Thyroid gland (tissue), 4 donors: Measurements from ENCODE around the gene ATG2A. TPM values are rescaled to one million over a fixed set of nuclear protein-coding genes. Genes with fewer than 3 reads are reported as not detected.

Source experiments
- DNase-seq, 2 donors: peaks; one replicate each; pipeline ENCODE4 v3.0.0-alpha.2; 2019
- H3K27ac ChIP-seq, 3 donors: fragments of 200-600 bp; sonication (generic); 1 replicate in 2 of 3; 2 replicates in 1 of 3; pipeline ENCODE4 v1.5.1; 2016 to 2019; ENCODE audit warnings: mild to moderate bottlenecking in 1 of 3, moderate library complexity in 1 of 3
- H3K27me3 ChIP-seq: fragments of 200-600 bp; sonication (generic); one replicate; pipeline ENCODE4 v1.5.1; 2019
- H3K36me3 ChIP-seq, 2 donors: fragments of 200-600 bp; sonication (generic); one replicate each; pipeline ENCODE4 v1.5.1; 2016 to 2019
- H3K4me1 ChIP-seq, 2 donors: fragments of 200-600 bp; sonication (generic); one replicate each; pipeline ENCODE4 v1.5.1; 2017 to 2019
- H3K4me3 ChIP-seq, 3 donors: fragments of 200-600 bp; sonication (generic); replicated peaks in 1 of 3; 1 replicate in 2 of 3; 2 replicates in 1 of 3; pipeline ENCODE4 v1.5.1; 2016; ENCODE audit warnings: mild to moderate bottlenecking in 1 of 3
- H3K9me3 ChIP-seq: fragments of 200-600 bp; sonication (generic); one replicate; pipeline ENCODE4 v1.5.1; 2017
- CTCF ChIP-seq, 6 experiments: fragments of 200-600 bp in 3 of 6; fragments of 450-650 bp in 3 of 6; sonication (generic) in 3 of 6; IDR thresholded peaks; one replicate each; pipeline ENCODE4 v1.5.1; 2016 to 2019; ENCODE audit warnings: antibody characterized with exemption in 6 of 6, mild to moderate bottlenecking in 2 of 6, inconsistent platforms in 1 of 6, moderate library complexity in 1 of 6
- POLR2A ChIP-seq, 2 donors: fragments of 450-650 bp; IDR thresholded peaks; one replicate each; pipeline ENCODE4 v1.6.1; 2017; ENCODE audit warnings: antibody characterized with exemption in 2 of 2, mild to moderate bottlenecking in 2 of 2, moderate library complexity in 1 of 2
- WGBS, 2 donors: methylation state at CpG; one replicate each; pipeline ENCODE4 v1.1.5; 2017; 5-methylcytosine and 5-hydroxymethylcytosine counted together
- intact Hi-C: fragments of 100-400 bp; cut with DNase I; formaldehyde crosslinking; loops from one replicate; pipeline ENCODE4 v1.15.1; 2023
- total RNA-seq, 4 donors: library from RNA; depleted of rRNA; stranded (reverse); fragments of >200 nt; gene quantifications; one replicate each; pipeline ENCODE4 v1.2.3, GENCODE V29; 2016

Gene ATG2A
- total RNA-seq, 4 donors from 2014 or later = 19.5 to 43.1 (median 36.7) TPM

GRCh38 chr11:64934682-64935358 is 17.8 kb upstream of the ATG2A start:
- intact Hi-C loops = loop anchor here (10.0 kb wide), 1 partner anchor 60 kb away; the partner anchor contains the start of gene BATF2
- Histone ChIP-seq H3K36me3 (peaks cover 34 to 44% of the 10 kb centered on the region in 2 donors), H3K4me1 (no peaks in the 10 kb centered on the region), H3K4me3 (no peak overlapping the region), H3K27me3 (no peaks in the 10 kb centered on the region), H3K27ac (no peak overlapping the region), H3K9me3 (no peaks in the 10 kb centered on the region)
- 81 to 86% methylated on average over 27 of the region's 27 CpGs for WGBS, 2 donors
- DNase-seq = no peak
- TF ChIP-seq CTCF (IDR thresholded peaks at IDR 0.05) = no peak
- no peak for TF ChIP-seq POLR2A (IDR thresholded peaks at IDR 0.05)

- Histone ChIP-seq H3K36me3 (peaks cover 36 to 51% of the 10 kb centered on the region in 2 donors), H3K9me3 (no peaks in the 10 kb centered on the region), H3K27ac (no peak overlapping the region), H3K27me3 (no peaks in the 10 kb centered on the region), H3K4me3 (no peak overlapping the region), H3K4me1 (no peaks in the 10 kb centered on the region)
- 94 to 96% methylated on average over 9 of the region's 10 CpGs for WGBS, 2 donors
- no peak for TF ChIP-seq CTCF (IDR thresholded peaks at IDR 0.05)
- TF ChIP-seq POLR2A (IDR thresholded peaks at IDR 0.05) = no peak
- DNase-seq = no peak
- intact Hi-C loops = loop anchor here (10.0 kb wide), 1 partner anchor 61 kb away; the partner anchor contains the start of gene BATF2
Measured at GRCh38 chr11:64933935-64934681, 17.1 kb upstream of the ATG2A start.

GRCh38 chr11:64933213-64933934 is 16.4 kb upstream of the ATG2A start:
- Histone ChIP-seq H3K36me3 (peaks cover 36 to 59% of the 10 kb centered on the region in 2 donors), H3K9me3 (no peaks in the 10 kb centered on the region), H3K27ac (no peak overlapping the region), H3K4me3 (no peak overlapping the region), H3K27me3 (no peaks in the 10 kb centered on the region), H3K4me1 (no peaks in the 10 kb centered on the region)
- WGBS, 2 donors = 84 to 86% methylated on average over 9 to 12 of the region's 12 CpGs
- DNase-seq = no peak
- intact Hi-C loops = loop anchor here (10.0 kb wide), 1 partner anchor 61 kb away; the partner anchor contains the start of gene BATF2
- no peak for TF ChIP-seq CTCF (IDR thresholded peaks at IDR 0.05)
- TF ChIP-seq POLR2A (IDR thresholded peaks at IDR 0.05) = no peak

- H3K27me3 ChIP-seq = no peaks in the 10 kb centered on the region
- no peak overlapping the region for H3K27ac ChIP-seq
- 91% methylated on average over 5 of the region's 5 CpGs for WGBS, 2 donors
- no peaks in the 10 kb centered on the region for H3K4me1 ChIP-seq
- no peak for DNase-seq
- intact Hi-C loops = loop anchor here (10.0 kb wide), 1 partner anchor 62 kb away; the partner anchor contains the start of gene BATF2
- H3K36me3 ChIP-seq = peaks cover 36 to 62% of the 10 kb centered on the region in 2 donors
- TF ChIP-seq POLR2A (IDR thresholded peaks at IDR 0.05) = no peak
- no peak overlapping the region for H3K4me3 ChIP-seq
- no peaks in the 10 kb centered on the region for H3K9me3 ChIP-seq
Measured at GRCh38 chr11:64932324-64932723, 15.3 kb upstream of the ATG2A start.

- H3K4me3 ChIP-seq = no peak overlapping the region
- no peak for TF ChIP-seq POLR2A (IDR thresholded peaks at IDR 0.05)
- TF ChIP-seq CTCF (IDR thresholded peaks at IDR 0.05) = no peak
- WGBS, 2 donors = 97 to 99% methylated on average over 5 to 7 of the region's 7 CpGs
- no peak for DNase-seq
- H3K36me3 ChIP-seq = peaks cover 36 to 65% of the 10 kb centered on the region in 2 donors
- no peak overlapping the region for H3K27ac ChIP-seq
- H3K4me1 ChIP-seq = peaks cover 0 to under 1% of the 10 kb centered on the region in 2 donors
- no peaks in the 10 kb centered on the region for H3K9me3 ChIP-seq
- intact Hi-C loops = loop anchor here (10.0 kb wide), 1 partner anchor 64 kb away; the partner anchor contains the start of gene BATF2
- no peaks in the 10 kb centered on the region for H3K27me3 ChIP-seq
Measured at GRCh38 chr11:64931290-64931689, 14.3 kb upstream of the ATG2A start.
